Nephron (organoid): ENCODE data around the gene NEUROD4.
A peak's percentile ranks its signal among the peaks of the same experiment; 100 is the strongest.

Source experiments
- H3K27ac Mint-ChIP-seq, 3 experiments: 2 replicates each; pipeline ENCODE4 v1.8.0; 2020; ENCODE audit warnings: mixed read lengths in 3 of 3, mild to moderate bottlenecking in 2 of 3, moderate library complexity in 1 of 3
- H3K27me3 Mint-ChIP-seq: 2 replicates; pipeline ENCODE4 v1.8.0; 2021; ENCODE audit warnings: low read depth, mild to moderate bottlenecking, moderate library complexity, mixed read lengths
- H3K36me3 Mint-ChIP-seq: 2 replicates; pipeline ENCODE4 v1.8.0; 2020; ENCODE audit warnings: low read depth, mixed read lengths
- H3K4me1 Mint-ChIP-seq: 2 replicates; pipeline ENCODE4 v1.8.0; 2020; ENCODE audit warnings: mixed read lengths
- H3K4me3 Mint-ChIP-seq, 3 experiments: 2 replicates each; pipeline ENCODE4 v1.8.0; 2020; ENCODE audit warnings: mild to moderate bottlenecking in 3 of 3, mixed read lengths in 3 of 3, moderate library complexity in 2 of 3
- H3K9me3 Mint-ChIP-seq: 2 replicates; pipeline ENCODE4 v1.8.0; 2020; ENCODE audit warnings: mixed read lengths
- CTCF ChIP-seq, 3 experiments: fragments of 200-600 bp; sonication (generic); IDR thresholded peaks; one replicate each; pipeline ENCODE4 v1.5.0; 2021; ENCODE audit warnings: antibody characterized with exemption in 3 of 3; ENCODE audit not compliant: unreplicated experiment in 3 of 3

The NEUROD4 gene

GRCh38 chr12:54993181-54993835 is 26.5 kb upstream of the NEUROD4 start:
- no peaks in the 10 kb centered on the region for H3K9me3 Mint-ChIP-seq
- peaks cover 14% of the 10 kb centered on the region for H3K4me1 Mint-ChIP-seq
- no peak overlapping the region for H3K27ac Mint-ChIP-seq
- H3K27me3 Mint-ChIP-seq, result no peaks in the 10 kb centered on the region
- no peaks in the 10 kb centered on the region for H3K36me3 Mint-ChIP-seq
- no peak overlapping the region for H3K4me3 Mint-ChIP-seq
- peak; percentile 78 to 91 (median 87) for TF ChIP-seq CTCF (IDR thresholded peaks at IDR 0.05; ENCODE audit: unreplicated experiment in 3 of 3)

DNA sequence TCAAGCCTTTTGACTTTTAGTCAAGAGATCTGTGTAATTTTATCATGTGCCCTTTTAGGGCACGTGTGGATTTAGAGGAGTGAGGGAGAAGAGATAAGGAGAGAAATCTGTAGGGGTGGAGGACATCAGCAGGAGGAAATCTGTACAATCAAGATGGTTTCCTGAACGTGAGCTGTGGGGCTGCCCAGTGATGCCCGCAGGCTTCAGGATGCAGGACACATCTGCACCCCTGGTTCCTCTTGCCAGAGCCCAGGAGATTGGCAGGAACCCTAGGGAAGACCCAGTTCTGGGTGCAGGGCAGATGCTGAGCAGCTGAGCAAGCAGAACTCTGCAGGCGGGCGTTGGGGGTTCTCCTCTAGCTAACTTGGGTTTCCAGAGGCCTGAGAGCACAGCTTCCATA is 23.6 kb upstream of the NEUROD4 start:
- Mint-ChIP-seq H3K4me1 (no peaks in the 10 kb centered on the region), H3K27ac (no peak overlapping the region), H3K9me3 (no peaks in the 10 kb centered on the region), H3K36me3 (no peaks in the 10 kb centered on the region), H3K27me3 (no peaks in the 10 kb centered on the region), H3K4me3 (no peak overlapping the region)
- TF ChIP-seq CTCF (IDR thresholded peaks at IDR 0.05; ENCODE audit: unreplicated experiment in 3 of 3), result no peak

GRCh38 chr12:54997929-54998522 is 21.7 kb upstream of the NEUROD4 start:
- H3K36me3 Mint-ChIP-seq, result no peaks in the 10 kb centered on the region
- H3K4me1 Mint-ChIP-seq, result no peaks in the 10 kb centered on the region
- H3K27ac Mint-ChIP-seq, result no peak overlapping the region
- H3K4me3 Mint-ChIP-seq, result no peak overlapping the region
- TF ChIP-seq CTCF (IDR thresholded peaks at IDR 0.05; ENCODE audit: unreplicated experiment in 3 of 3), result no peak
- H3K27me3 Mint-ChIP-seq, result no peaks in the 10 kb centered on the region
- no peaks in the 10 kb centered on the region for H3K9me3 Mint-ChIP-seq

DNA sequence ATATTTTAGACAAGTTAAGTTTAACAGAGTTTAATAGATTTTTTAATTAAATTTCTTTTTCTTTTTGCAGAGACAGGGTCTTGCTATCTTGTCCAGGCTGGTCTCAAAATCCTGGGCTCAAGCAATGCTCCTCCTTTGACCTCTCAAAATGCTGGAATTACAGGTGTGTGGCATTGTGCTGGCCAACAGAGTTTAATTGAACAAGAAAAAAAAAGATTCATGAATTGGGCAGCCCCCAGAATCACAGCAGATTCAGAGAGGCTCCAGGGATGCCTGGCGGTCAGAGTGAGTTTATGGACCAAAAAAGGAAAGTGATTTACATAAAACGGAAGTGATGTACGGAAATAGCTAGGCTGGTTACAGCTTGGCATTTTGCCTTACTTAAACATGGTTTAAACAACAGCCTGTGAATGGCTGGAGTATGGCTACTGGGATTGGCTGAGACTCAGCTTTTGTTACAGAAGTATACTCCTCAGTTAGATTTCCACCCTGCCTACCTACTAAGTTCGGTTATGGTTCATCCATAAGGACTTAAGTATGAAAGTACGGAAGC is 20.7 kb upstream of the NEUROD4 start:
- Mint-ChIP-seq H3K27ac (no peak overlapping the region), H3K4me3 (no peak overlapping the region), H3K9me3 (no peaks in the 10 kb centered on the region), H3K36me3 (no peaks in the 10 kb centered on the region), H3K27me3 (no peaks in the 10 kb centered on the region), H3K4me1 (no peaks in the 10 kb centered on the region)
- no peak for TF ChIP-seq CTCF (IDR thresholded peaks at IDR 0.05; ENCODE audit: unreplicated experiment in 3 of 3)

GRCh38 chr12:55001198-55001868 is 18.4 kb upstream of the NEUROD4 start:
- Mint-ChIP-seq H3K27ac (no peak overlapping the region), H3K27me3 (no peaks in the 10 kb centered on the region), H3K4me1 (no peaks in the 10 kb centered on the region), H3K9me3 (no peaks in the 10 kb centered on the region), H3K36me3 (no peaks in the 10 kb centered on the region), H3K4me3 (no peak overlapping the region)
- TF ChIP-seq CTCF (IDR thresholded peaks at IDR 0.05; ENCODE audit: unreplicated experiment in 3 of 3), result no peak
